ENCODE results near the gene SMYD1.

SMYD1 gene

DNA sequence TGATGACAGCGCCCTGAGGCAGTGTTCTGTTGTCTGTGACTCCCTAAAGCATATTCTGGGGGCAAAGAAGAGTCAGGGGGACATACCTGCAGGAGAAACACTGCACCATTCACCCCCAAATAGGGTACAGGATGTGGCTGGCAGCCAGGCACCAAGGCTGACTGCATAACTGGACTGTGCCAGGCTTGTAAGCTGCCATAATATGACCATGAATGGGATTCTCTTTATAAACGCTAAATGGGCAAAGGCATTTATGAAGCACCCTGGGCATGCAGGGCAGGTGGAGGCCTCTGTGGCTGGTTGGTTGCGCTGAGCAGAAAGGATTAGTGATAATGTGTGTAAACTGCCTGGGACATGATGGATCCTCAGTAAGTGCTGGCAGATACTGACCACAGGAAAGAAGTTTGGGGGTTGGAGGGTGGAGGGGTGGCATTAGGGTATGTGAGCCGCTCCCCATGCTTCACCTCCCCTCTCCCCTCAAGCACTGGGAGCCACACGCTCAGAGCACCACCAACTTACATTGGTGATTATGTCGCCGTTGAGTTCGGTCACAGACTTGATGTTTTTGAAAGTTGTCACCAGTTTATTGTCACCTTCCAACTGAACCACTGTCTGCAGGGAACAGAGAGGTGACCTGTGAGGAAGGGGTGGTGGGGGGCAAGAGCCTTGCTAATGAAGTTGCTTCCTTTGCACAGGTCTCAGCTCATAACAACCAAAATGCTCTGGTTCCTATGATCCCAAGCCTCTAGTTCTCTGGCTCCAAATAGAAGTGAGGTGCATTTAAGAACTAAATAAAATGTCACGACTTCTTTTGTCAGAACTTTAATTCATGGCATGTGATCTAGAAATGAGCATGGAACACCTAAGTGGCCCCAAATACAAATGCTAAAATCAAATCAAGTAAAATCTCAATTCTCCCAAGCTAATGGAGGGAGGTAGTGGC lies 56.6 kb downstream of the SMYD1 start:
- DNase-seq: no peak

DNA sequence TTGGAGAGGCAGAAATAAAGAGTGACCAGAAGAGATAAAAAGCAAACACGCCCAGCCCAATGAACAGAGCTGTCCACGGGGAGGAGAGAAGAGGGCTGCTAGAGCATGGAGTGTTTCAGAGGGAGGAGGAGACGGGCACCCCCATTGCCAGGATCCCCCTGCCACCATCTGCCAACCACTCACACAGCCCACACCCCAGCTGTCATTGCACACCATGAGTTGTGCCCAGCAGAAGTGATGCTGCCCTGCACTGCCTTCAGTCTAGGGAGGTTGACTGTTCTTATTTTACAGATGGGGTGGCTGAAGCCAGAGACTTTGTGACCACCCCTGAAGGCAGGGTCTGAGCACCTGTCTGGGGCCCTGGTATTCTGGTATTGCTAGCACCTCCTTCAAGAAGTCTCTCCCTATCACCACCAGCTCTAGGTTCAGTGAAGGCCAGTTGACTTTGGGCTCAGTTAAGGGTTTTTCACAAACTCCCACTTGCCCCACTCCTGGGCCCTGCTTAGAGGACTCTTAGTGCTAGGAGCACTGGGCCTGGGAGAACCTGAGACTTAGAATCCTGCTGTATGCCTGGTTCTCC lies 57.8 kb downstream of the SMYD1 start:
- DNase-seq: no peak

DNA sequence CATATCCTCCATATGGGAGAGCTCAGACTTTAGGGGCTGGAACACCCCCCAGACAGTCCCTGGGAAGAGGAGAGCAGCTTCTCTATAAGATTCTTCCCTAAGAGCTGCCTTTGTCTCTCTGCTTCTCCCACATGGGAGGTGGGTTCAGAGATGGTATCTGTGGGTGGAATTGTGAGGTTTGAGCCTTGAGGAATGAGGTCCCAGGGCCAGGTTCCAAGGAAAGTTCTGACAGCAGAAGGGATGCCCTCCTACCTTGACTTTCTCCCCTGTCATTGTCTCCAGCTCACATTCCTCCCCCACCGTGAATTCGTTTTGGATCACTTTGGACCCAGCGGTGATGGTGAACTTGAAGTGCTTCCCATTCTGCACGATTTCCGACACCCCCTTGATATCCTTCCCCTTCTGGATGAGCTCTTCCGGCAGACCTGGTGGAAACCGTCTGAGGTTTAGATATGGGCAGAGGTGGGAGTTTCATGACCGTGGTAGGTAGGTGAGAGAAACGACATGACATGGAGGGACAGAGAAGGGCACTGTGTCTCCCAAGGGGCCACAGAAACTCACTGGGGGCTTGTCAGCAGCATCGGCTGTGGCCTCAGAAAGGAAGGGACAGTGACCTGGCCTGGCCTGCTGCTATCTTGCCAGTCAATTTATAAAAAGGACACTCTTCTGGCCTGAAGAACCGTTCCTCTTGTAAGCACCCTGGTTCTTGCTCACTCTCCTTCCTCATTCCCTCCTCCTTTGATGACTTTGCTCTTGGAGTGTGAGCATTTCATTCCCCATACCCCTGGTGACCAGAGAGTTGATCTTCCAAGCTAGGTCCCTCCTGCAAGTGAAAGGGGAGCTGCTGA lies 58.5 kb downstream of the SMYD1 start:
- DNase-seq: no peak

DNA sequence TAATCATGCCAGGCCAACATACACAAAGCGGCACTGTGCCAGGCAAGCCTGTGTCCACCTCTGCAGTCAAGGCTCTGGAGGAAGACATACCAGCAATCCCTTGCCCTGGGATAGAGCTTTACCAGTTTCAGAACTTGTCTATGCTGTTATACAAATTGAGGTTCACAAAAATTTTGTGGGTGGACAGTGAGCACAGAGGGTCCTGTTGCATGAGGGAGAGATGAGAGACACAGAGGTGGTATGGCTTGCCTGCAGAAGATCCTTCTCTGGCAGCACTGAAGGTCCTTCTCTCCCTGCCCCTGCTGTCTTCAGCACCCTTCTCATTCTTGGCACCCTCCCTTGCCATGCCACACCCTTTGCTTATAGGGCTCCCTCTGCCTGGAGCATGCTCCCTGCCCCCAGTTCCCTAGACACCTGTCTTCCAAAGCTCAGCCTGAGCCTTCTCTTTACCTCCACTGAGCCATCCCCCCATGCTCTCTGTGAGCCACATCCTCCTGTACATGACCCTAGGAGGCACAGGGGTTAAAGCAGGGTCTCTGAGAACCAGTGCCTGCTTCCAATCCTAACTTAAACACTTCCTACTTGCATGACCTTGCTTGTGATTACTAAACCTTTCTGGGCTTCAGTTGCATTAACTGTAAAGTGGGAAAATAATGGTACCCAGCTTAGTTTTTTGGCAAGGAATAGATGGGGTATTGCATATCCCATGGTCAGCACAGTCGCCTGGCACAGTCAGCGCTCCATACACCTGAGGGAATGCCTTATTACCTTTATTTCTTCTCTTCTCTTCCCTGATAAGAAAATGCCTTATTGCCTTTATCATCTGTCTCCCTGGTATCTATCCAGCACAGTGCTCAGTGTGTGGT lies 59.4 kb downstream of the SMYD1 start:
- no peak for DNase-seq

DNA sequence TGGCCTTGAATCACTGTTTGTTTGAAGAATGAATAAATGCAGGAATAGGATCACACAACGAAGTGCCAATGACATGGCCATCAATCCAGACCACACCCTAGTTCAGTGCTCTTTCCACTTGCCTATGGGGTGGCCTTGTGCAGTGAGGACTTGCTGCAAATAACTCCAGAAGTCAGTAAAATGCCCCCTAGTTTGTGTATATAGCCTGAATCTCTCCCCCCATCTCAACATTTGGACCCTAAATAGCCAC lies 59.9 kb downstream of the SMYD1 start:
- DNase-seq: no peak

DNA sequence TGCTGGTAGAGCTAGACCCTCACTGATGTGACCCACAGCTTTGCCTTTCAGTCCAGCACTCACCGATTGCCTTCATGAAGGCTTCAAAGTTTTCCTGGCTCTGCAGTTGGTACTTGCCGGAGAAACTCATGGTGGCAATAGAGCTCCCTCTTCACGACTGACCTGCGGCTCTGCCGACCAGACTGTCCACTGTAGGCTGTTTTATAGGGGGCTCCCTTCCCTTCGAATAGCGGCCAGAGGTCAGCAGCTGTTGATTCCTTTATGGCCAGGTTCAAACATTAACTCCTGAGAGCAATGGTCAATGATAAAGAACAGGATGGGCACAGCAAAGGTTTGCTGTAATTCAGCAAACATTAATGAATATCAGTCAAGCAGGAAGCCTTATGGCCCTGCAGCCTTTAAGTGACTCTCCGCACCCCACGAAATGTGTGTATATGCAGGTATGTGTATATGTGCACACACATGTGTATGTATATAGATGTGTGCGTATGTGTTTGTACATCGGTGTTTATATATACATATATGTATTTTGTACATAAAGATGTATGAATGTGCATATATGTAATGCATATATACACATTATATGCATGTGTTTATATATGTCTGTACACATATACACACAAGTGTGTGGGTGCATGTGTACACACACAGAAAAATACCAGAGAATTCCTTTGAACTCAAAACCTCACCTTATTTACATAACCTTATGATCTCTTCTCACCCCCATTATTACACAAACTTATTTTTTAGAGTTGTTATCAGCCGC lies 60.4 kb downstream of the SMYD1 start, which contains the start of gene FABP1:
Gene FABP1 (minus strand): TSS at position 175 of the 766 bp plus-strand sequence. CDS start 45 bp downstream, at position 130.
- DNase-seq: no peak

DNA sequence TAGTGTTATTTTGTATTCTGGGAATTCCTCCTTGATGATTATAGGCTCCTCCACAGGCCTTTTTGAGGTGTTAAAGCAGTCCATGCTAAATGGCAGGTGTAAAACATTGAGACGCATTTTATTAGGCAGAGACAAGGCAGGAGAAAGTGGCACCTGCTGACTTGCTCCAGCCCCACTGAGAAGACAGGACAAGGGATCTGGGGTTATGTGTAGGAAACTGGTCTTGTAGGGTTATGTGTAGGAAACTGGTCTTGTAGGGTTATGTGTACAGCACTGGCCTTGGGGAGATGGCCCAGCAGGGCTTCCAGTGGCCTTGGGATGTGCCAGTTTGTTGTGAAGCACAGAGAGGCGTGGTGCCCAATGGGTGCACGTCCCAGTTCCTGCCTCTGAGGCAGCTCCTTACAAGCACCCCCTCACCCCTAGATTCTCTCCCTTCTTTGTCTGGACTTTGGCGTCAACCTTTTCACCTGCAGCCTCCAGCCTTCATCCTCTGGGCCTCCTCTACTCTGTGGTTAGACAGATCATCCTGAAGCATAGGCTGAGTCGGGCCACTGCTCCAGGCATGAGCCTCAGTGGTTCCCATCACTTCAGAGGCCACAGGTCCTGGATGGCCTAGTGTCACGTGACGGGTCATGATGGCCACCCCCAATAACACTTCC lies 61.2 kb downstream of the SMYD1 start:
- no peak for DNase-seq

DNA sequence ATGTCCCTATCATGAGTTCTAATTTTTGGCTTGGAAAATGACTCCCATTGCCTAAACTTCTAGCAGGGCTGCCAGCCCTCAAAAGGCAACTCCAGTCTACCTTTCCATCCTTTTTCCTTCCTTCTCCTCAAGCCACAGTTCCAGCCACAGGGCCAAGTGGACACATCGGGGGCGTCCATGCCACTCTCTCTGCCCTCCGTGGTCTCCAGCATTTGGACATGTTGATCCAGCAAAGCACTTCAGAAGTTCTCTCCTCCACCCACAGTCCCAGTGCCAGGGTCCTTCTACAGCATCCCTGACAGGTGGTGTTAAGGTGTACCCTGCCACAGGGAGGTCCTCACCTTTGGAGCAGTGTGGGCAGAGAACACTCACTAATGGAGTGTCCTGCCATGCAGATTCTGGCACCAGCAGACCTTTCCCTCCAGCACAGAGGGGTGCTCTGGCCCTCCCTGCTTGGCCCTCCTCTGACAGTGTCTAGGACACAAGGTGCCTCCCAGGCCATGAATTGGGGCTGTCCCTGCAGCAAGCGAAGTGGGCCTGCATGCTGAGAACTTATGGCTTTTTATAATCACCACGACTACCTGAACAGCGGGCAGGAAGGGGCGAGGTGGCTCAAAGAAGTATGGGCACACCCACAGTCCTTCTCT lies 61.8 kb downstream of the SMYD1 start:
- DNase-seq: no peak

DNA sequence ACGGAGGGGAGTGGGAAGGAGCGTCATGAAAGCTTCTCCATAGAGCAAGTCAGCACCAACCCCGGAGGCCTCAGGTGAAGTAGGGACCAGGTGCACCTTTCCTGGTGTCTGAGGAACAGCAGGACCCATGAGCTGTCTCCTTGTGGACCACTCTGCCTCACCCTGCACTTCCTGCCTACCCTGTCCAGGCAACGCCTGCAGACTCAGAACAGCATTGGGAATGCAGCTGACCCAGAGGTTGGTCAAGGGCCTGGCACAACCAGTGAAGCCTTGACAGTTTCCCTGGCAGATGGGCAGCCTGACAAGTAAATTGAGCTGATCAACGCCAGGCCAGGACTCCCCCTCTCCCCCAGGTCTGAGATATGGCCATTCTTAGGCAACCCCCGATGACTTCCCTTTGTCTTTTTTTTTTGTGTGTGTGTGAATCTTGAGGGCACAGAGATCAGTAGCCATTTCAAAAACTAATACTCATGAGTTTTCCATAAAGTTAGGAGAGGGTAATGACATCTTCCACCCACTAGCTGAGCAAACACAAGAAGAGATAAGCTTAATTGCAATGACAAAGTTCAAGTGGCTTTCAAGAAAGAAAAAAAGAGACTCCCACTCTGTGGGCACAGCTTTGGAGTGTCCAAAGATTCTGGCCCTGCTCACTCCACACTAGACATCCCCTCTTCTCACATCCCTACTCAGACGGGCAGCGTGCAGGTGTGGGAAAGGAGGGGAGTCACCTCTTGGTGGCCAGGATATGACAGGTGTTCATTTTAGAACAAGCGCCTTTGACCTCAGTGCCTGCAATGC lies 63.8 kb downstream of the SMYD1 start:
- no peak for DNase-seq

DNA sequence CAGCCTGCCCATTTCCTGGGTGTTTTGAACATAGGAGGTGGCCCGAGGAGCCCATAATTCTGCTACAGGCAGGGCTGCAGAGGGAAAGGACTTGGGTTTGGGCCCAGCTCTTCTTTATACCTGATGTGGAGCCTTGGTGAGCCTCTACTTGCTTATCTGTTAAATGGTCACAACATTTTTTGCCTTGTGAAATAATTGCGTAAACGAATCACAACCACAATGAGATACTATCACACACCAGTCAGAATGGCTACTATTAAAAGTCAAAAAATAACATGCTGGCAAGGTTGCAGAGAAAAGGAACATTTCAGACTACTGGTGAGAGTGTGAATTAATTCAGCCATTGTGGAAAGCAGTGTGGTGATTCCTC lies 64.4 kb downstream of the SMYD1 start:
- DNase-seq: no peak

DNA sequence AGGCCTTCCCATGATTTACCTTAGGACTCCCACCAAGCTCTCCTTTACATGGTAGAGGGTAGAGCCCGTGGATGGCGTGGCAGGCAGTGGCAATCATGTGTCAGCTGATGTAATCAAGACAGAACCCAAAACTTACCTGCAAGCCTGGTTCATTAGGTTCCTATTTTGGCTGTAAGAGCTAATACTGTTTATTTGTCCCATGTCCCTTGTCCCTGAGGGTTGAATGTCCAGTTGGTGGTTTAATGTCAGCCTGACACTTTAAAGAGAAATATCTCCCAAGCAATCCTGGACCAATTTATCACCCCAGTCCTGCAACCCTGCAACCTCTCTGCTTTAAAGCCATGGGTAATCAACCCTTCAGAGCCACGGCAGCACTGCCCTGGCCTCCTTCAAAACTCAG lies 66.2 kb downstream of the SMYD1 start:
- no peak for DNase-seq

DNA sequence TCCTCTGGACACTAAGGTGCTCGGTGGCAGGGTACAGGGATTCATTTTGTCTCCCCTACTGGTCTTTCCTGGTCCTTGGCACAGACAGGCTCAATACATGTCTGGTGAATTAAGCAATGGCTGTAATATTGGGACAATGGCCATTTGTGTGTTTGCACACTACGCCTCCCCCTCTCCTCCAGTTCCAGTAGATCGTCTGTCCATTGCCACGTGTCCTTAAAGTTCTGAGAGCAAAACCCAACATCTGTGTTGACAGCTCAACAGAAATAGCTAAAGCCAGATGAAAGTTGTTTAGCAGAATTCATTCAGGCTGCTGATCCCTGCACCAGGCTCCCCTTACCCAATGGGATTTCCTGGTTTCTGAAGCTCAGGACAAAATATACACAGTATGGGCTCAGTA lies 69.2 kb downstream of the SMYD1 start:
- DNase-seq: no peak

DNA sequence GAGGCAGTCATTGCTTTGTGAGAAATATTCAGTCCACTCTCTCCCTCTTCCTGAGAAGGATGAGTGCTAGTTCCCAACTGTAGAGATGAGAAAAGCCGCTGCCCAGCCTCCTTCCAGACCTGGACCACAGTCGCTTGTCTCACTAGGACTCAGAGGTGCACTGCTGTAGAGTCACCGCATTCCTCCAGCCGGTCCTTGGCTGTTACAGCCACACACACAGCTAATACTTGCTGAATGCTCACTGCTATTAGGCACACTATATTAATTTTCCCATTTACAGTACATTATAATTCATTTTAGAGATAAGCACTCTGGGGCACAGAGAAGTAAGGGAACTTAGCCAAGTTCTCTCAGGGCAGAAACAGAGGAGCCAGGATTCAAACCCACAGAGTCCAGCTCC lies 70.2 kb downstream of the SMYD1 start:
- no peak for DNase-seq

DNA sequence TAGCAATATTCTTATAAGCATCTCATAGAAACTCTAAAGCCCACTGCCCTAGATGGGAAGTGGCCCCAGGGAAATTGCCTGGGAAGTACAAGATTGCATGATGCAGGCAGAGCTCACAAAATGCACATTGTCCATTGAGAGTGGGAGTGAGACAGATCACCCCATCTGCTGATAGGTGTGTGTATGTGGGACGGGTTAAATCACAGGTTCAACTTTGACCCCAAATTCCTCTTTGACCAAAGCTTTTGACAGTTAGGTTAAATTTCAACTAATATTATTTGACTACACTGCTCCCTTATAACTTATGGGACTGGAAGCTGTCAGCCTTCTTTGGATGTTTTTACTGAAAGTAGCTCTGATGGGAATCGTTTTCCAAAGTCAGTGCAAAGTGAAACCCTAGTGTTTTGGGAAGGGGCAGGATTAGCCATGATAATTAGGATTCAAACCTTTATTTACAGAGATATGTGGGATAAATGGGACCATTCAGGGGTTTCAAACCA lies 71.6 kb downstream of the SMYD1 start:
- no peak for DNase-seq

DNA sequence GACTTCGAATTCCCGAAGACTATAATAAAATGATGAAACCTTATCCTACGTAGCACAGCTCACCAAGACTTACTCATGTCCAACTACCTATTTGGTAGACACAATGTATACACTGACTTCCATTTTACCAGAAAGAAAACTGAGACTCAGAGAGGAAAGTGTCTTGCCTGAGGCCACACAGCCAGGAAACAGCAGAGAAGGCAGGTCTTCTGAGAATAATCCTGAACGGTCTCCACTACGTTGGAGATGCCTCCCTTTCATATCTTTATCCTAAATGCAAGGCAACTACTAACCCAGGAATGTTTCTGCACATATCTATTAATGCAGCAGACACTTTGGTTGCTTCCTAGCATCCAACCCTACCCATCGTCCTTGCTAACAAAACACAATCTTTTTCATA lies 72.2 kb downstream of the SMYD1 start:
- no peak for DNase-seq

DNA sequence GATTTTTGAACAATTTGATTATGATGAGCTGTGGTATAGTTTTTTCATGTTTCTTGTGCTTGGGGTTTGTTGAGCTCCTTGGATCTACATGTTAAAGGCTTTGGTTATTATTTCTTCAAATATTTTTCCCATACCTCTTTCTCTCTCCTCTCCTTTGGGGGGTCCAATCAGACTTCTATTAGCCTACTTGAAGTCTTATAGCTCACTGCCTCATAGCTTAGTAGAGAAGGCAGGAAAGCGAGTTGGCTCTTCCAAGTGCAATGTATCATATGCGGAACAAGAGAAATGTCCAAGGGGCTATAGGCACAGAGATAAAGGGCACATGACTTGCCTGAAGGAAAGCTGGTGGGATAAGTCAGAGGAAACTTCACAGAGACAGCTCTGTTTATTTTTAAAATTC lies 74.3 kb downstream of the SMYD1 start:
- no peak for DNase-seq

DNA sequence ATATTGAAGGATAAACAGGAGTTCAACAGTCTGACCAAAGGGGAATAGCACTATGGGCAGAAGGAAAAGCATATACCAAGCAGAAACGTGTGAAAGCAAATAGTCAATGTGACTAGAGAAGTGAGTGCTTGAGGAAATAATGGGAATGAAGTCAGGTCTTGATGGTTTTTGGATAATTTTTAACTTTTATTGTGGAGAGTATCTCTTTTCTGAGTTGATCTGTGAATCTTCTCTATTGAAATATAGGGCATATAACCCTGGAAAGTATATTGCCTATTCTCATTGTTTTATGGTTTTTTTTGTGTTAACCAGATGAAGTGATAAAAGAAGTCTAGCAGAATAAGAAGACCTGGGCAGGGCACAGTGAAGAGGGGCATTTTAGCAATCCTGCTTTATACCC lies 76.6 kb downstream of the SMYD1 start:
- no peak for DNase-seq

DNA sequence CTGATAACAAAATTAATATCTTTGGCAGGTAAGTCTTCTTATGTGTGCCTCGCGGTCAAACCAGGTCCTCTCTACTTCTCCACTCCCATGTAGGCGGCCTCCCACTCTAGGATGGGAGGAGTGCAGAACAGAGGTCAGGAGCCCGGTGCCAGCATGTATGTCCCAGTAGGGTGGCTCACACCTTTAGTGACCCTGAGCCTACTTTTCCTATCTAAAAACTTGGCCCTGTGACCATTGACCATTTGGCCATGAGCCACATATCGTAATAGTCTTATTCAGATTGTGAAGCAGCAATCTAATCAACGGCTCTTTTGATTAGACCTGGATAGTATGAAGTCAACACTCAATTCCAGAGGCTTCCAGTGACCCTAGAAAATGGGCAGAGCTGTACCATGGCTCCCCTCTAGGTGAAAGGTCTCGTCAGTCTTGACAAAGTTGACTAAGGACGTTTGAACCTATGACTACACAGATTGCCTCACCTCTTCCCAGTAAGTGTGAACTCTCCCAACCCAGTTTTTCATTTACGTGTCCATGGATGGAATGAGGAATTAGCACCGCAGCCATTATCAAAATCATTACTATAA lies 77.4 kb downstream of the SMYD1 start:
- DNase-seq: no peak

DNA sequence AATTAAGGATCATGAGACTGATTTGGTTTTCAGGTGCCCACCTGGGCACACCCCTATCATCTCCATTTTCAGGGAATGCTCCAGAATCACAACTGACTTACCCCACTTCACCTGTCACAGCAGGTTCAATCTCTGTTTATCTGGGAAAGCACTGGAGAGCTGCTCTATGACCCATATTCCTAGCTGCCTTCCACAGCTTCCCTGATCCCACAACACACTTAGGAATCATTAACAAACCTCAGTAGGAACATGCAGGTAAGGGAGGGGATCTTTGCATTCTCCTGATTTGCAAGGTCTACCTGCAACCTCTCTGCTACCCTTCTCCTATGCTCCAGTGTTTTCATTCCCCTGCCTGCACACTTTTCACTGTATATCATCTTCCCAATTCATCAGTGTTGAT lies 79.0 kb downstream of the SMYD1 start:
- DNase-seq: no peak

DNA sequence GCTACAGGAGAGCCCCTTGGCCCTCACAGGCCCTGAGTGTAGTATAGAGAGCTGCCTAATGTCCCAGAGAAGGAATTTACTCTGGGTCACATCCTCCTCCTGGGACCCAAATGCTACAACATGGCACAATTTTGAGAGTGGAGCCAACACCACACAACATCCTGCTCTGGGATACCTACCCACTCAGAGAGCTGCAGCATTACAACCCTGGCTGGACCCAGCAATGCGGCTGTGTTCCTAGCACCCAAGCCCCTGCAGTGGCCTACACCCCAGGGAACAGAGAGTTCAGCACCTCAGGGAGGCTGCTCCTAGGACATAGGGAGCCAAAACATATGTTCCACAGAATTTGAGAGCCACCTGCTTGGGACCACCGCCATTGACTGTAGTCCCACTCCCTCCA lies 79.5 kb downstream of the SMYD1 start:
- DNase-seq: no peak

Data from NCI-H774 (cell line).